ENCODE results near the gene HOXB5. TPM values are rescaled to one million over a fixed set of nuclear protein-coding genes. Genes with fewer than 3 reads are reported as not detected.

Gene HOXB5
- total and polyA plus RNA-seq, 12 donors = 0.12 to 10.5 (median 3.6) TPM

DNA sequence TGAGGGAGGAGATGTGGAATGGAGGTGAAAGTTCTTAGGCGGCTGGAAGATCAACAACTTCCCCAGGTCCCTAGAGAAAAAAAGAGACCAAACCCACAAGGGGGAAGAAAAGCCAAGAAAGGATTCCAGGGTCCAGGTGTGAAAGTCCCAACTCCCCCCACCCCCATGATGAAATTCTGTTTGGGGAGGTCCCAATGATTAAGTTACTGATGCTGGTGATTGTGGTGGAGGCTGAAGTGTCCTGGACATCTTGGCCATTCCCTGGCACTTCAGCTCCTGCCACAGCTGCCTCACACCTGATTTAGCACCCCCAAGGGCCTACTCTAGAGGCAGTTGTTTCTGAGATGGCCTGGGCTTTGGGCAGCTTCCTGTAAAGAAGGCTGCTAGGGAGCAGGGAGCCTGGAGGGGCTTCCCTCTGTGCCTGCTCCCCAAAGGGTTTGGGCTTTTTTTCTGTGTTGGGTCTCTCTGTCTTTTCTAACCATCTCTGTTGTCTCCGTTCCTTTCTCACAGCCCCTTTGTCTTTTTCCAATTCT lies 28.5 kb downstream of the HOXB5 start:
- TF ChIP-seq, protein P1, sequence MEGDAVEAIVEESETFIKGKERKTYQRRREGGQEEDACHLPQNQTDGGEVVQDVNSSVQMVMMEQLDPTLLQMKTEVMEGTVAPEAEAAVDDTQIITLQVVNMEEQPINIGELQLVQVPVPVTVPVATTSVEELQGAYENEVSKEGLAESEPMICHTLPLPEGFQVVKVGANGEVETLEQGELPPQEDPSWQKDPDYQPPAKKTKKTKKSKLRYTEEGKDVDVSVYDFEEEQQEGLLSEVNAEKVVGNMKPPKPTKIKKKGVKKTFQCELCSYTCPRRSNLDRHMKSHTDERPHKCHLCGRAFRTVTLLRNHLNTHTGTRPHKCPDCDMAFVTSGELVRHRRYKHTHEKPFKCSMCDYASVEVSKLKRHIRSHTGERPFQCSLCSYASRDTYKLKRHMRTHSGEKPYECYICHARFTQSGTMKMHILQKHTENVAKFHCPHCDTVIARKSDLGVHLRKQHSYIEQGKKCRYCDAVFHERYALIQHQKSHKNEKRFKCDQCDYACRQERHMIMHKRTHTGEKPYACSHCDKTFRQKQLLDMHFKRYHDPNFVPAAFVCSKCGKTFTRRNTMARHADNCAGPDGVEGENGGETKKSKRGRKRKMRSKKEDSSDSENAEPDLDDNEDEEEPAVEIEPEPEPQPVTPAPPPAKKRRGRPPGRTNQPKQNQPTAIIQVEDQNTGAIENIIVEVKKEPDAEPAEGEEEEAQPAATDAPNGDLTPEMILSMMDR (IDR thresholded peaks at IDR 0.05) = no peak
- no peak for TF ChIP-seq POLR2A (IDR thresholded peaks at IDR 0.05)
- intact Hi-C loops (cut with DNase I) = no loop called here
- Histone ChIP-seq H3K4me3 (peak overlapping the region in 1 of 4 donors; percentile 52), H3K27ac (peak overlapping the region in 2 of 5 donors; percentile 44 to 74), H3K27me3 (no peaks in the 10 kb centered on the region), H3K9me3 (replicated peaks in 1 of 3) (no peaks in the 10 kb centered on the region), H3K36me3 (replicated peaks in 1 of 2) (no peaks in the 10 kb centered on the region), H3K4me1 (replicated peaks in 1 of 2) (peaks cover 0 to 25% of the 10 kb centered on the region in 2 donors)
- WGBS, 4 donors = 79 to 93% (median 82%) methylated on average over 2 of the region's 2 CpGs
- no peak for DNase-seq

DNA sequence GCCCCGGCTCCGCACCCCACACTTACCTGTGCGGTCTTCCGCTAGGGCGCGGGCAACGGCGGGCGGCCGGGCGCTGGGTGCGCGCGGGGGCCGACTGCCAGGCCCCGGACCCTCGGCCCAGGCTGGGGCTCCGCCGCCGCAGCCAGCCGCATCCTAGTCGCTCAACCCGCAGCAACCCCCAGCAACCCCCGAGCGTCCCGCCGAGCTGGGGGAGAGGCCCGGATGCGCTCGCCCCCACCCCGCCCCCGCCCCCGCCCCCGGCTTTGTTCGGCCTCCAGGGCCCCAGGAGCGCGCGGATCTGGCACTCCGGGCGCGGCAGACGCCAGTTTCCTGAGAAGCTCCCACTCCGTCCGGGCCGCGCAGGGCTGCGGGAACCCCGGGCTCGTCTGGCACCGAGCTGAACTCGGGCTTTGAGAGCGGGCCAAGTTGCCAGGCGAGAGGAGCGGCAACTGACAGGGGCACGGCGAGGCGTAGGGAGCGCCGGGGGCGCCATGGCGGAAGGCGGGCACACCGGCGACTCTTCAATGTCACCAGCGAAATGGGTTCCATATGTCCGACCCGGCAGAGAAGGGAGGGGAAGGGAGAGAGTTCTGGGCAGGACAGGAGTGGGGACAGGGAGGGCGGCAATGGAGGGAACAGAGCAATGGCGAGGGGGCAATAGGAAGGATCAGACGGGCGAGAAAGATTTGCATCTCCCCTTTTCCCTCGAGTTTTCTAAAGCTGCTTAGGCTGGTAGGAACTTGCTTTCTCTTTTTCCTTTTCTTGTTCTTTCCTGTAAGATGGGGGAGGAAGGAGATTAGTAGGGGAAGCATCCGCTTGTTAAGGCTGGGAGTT lies 29.2 kb downstream of the HOXB5 start:
- 31 to 40% (median 39%) methylated on average over 20 to 73 of the region's 73 CpGs for WGBS, 4 donors
- peak in 2 of 7 donors; percentile 36 to 50 for DNase-seq
- no peaks in the 10 kb centered on the region for H3K9me3 ChIP-seq (replicated peaks in 1 of 3)
- TF ChIP-seq, protein P1 (IDR thresholded peaks at IDR 0.05) = no peak
- no peak for TF ChIP-seq POLR2A (IDR thresholded peaks at IDR 0.05)
- H3K36me3 ChIP-seq (replicated peaks in 1 of 2) = no peaks in the 10 kb centered on the region
- no peaks in the 10 kb centered on the region for H3K27me3 ChIP-seq
- peak overlapping the region in 2 of 5 donors; percentile 44 to 74 for H3K27ac ChIP-seq
- intact Hi-C loops (cut with DNase I) = no loop called here
- H3K4me1 ChIP-seq (replicated peaks in 1 of 2) = peaks cover 0 to 30% of the 10 kb centered on the region in 2 donors
- H3K4me3 ChIP-seq = peak overlapping the region in 2 of 4 donors; percentile 20 to 52

DNA sequence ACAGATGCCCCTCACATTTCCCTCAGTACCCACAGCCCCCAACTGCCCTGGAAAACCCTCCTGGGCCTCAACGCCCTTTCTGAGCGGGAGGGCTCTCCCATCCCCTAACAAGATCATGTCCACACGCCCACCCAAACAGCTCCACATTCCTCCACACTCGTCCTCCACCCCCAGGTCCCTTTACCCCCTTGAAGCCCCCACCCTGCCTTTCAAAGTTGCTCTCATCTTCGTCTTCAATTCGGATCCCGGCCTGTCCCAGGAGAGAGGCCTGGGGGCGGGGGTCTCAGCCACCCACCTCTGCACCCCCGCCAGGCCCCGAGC lies 29.8 kb downstream of the HOXB5 start:
- WGBS, 4 donors = 62 to 79% (median 72%) methylated on average over 7 to 10 of the region's 10 CpGs
- no peaks in the 10 kb centered on the region for H3K9me3 ChIP-seq (replicated peaks in 1 of 3)
- intact Hi-C loops (cut with DNase I) = no loop called here
- no peak for DNase-seq
- no peaks in the 10 kb centered on the region for H3K27me3 ChIP-seq
- no peaks in the 10 kb centered on the region for H3K36me3 ChIP-seq (replicated peaks in 1 of 2)
- H3K4me1 ChIP-seq (replicated peaks in 1 of 2) = peaks cover 0 to 30% of the 10 kb centered on the region in 2 donors
- peak overlapping the region in 1 of 4 donors; percentile 52 for H3K4me3 ChIP-seq
- H3K27ac ChIP-seq = peak overlapping the region in 2 of 5 donors; percentile 44 to 74
- no peak for TF ChIP-seq POLR2A (IDR thresholded peaks at IDR 0.05)
- TF ChIP-seq, protein P1 (IDR thresholded peaks at IDR 0.05) = no peak

DNA sequence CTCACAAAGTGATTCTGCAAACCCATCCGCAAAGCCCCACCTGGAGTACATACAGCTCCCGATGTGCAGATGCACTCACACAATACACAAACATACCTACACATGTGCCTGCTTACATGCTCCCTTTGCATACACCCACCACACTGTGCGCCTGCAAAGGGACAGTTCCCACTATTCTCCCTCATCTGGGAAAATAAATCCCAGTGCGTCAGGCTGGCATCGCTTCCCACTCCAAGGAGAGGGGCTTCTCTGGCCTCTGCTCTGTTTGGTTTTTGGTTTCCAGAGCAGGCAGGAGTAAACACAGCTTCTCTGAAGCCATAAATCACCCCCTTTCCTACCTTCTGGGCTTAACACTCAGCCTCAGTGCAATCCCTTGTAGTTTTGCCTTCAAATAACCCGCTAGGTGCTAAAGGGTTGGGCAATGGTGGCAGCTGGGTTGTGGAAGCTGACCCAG lies 30.2 kb downstream of the HOXB5 start:
- peaks cover 0 to 30% of the 10 kb centered on the region in 2 donors for H3K4me1 ChIP-seq (replicated peaks in 1 of 2)
- 88 to 92% (median 91%) methylated on average over 6 of the region's 6 CpGs for WGBS, 4 donors
- no peaks in the 10 kb centered on the region for H3K27me3 ChIP-seq
- no peaks in the 10 kb centered on the region for H3K9me3 ChIP-seq (replicated peaks in 1 of 3)
- peak overlapping the region in 1 of 4 donors; percentile 52 for H3K4me3 ChIP-seq
- DNase-seq = no peak
- intact Hi-C loops (cut with DNase I) = no loop called here
- no peaks in the 10 kb centered on the region for H3K36me3 ChIP-seq (replicated peaks in 1 of 2)
- TF ChIP-seq POLR2A (IDR thresholded peaks at IDR 0.05) = no peak
- TF ChIP-seq, protein P1 (IDR thresholded peaks at IDR 0.05) = no peak
- peak overlapping the region in 1 of 5 donors; percentile 49 for H3K27ac ChIP-seq
